ENCODE measurements around the gene SRCIN1. TPM values are rescaled to one million over a fixed set of nuclear protein-coding genes. Genes with fewer than 3 reads are reported as not detected.

Gene SRCIN1
- total RNA-seq, 4 donors from 2014 or later = 1.8 to 8.8 (median 5.2) TPM

- no peak for TF ChIP-seq EP300 (IDR thresholded peaks at IDR 0.05; ENCODE audit: low read depth)
- TF ChIP-seq CTCF (IDR thresholded peaks at IDR 0.05) = no peak
- no peak for TF ChIP-seq POLR2AphosphoS5 (IDR thresholded peaks at IDR 0.05)
- no peak for TF ChIP-seq POLR2A (IDR thresholded peaks at IDR 0.05)
These were observed 42.1 kb downstream of the SRCIN1 start for GRCh38 chr17:38563362-38564253.

GRCh38 chr17:38562903-38563302 lies 42.8 kb downstream of the SRCIN1 start:
- no peak overlapping the region for H3K4me3 ChIP-seq
- 37% methylated on average over 14 of the region's 16 CpGs; no CpG with 5 or more reads in 1 of the 2 donors for WGBS, 2 donors (ENCODE audit: low coverage in 1 of 2)
- no peak overlapping the region for H3K27ac ChIP-seq
- no peaks in the 10 kb centered on the region for H3K9me3 ChIP-seq
- TF ChIP-seq EP300 (IDR thresholded peaks at IDR 0.05; ENCODE audit: low read depth) (no peak), CTCF (IDR thresholded peaks at IDR 0.05) (no peak), POLR2A (IDR thresholded peaks at IDR 0.05) (no peak), POLR2AphosphoS5 (IDR thresholded peaks at IDR 0.05) (no peak)
- no peaks in the 10 kb centered on the region for H3K36me3 ChIP-seq
- in situ Hi-C loops (cut with MboI; ENCODE audit: low pct_ligation_motif_present in 1 of 4, low pct_unique_long_range_greater_than_20kb in 1 of 4, low sequenced_read_pairs in 3 of 4) = loop anchor here in 2 of 4 donors (10.0 to 25.0 kb wide), 2 partner anchors 92 to 99 kb away; partner anchors contain the start of gene EPOP (in 1 of the 2)
- H3K27me3 ChIP-seq = peaks cover 80% of the 10 kb centered on the region
- DNase-seq = no peak
- H3K4me1 ChIP-seq = peaks cover 5 to 23% (median 20%) of the 10 kb centered on the region in 4 donors
- intact Hi-C loops (cut with DNase I; ENCODE audit: low total_unique reads) = loop anchor here (5.0 kb wide), 1 partner anchor 84 kb away; no protein-coding TSS in a partner anchor

More at GRCh38 chr17:38563362-38564253, 42.1 kb downstream of the SRCIN1 start:
- H3K4me3 ChIP-seq = no peak overlapping the region
- no peak for DNase-seq
- intact Hi-C loops (cut with DNase I; ENCODE audit: low total_unique reads) = loop anchor here (5.0 kb wide), 1 partner anchor 84 kb away; no protein-coding TSS in a partner anchor
- 33 to 54% methylated on average over 5 to 38 of the region's 50 CpGs for WGBS, 2 donors (ENCODE audit: low coverage in 1 of 2)
- no peak overlapping the region for H3K27ac ChIP-seq
- no peaks in the 10 kb centered on the region for H3K36me3 ChIP-seq
- no peaks in the 10 kb centered on the region for H3K9me3 ChIP-seq
- H3K27me3 ChIP-seq = peaks cover 87% of the 10 kb centered on the region
- in situ Hi-C loops (cut with MboI; ENCODE audit: low pct_ligation_motif_present in 1 of 4, low pct_unique_long_range_greater_than_20kb in 1 of 4, low sequenced_read_pairs in 3 of 4) = loop anchor here in 2 of 4 donors (10.0 to 25.0 kb wide), 2 partner anchors 91 to 99 kb away; partner anchors contain the start of gene EPOP (in 1 of the 2)
- peaks cover 5 to 16% (median 14%) of the 10 kb centered on the region in 4 donors for H3K4me1 ChIP-seq

- no peak overlapping the region for H3K27ac ChIP-seq
- H3K4me3 ChIP-seq = no peak overlapping the region
- no peaks in the 10 kb centered on the region for H3K36me3 ChIP-seq
- intact Hi-C loops (cut with DNase I; ENCODE audit: low total_unique reads) = loop anchor here (5.0 kb wide), 1 partner anchor 85 kb away; no protein-coding TSS in a partner anchor
- no peak for DNase-seq
- H3K27me3 ChIP-seq = peaks cover 75% of the 10 kb centered on the region
- no peaks in the 10 kb centered on the region for H3K9me3 ChIP-seq
- 64% methylated on average over 7 of the region's 23 CpGs; no CpG with 5 or more reads in 1 of the 2 donors for WGBS, 2 donors (ENCODE audit: low coverage in 1 of 2)
- H3K4me1 ChIP-seq = peaks cover 9 to 29% (median 27%) of the 10 kb centered on the region in 4 donors
- in situ Hi-C loops (cut with MboI; ENCODE audit: low pct_ligation_motif_present in 1 of 4, low pct_unique_long_range_greater_than_20kb in 1 of 4, low sequenced_read_pairs in 3 of 4) = loop anchor here in 2 of 4 donors (10.0 to 25.0 kb wide), 2 partner anchors 93 to 100 kb away; partner anchors contain the start of gene EPOP (in 1 of the 2)
- no peak for TF ChIP-seq POLR2A (IDR thresholded peaks at IDR 0.05)
These were observed 43.6 kb downstream of the SRCIN1 start for GRCh38 chr17:38562215-38562569.

GRCh38 chr17:38561416-38562214 lies 44.1 kb downstream of the SRCIN1 start:
- Histone ChIP-seq H3K4me3 (no peak overlapping the region), H3K27me3 (peaks cover 69% of the 10 kb centered on the region), H3K4me1 (peaks cover 9 to 30% (median 28%) of the 10 kb centered on the region in 4 donors), H3K27ac (no peak overlapping the region), H3K36me3 (no peaks in the 10 kb centered on the region), H3K9me3 (no peaks in the 10 kb centered on the region)
- WGBS, 2 donors (ENCODE audit: low coverage in 1 of 2) = 58% methylated on average over 57 of the region's 105 CpGs; no CpG with 5 or more reads in 1 of the 2 donors
- no peak for DNase-seq
- TF ChIP-seq EP300 (IDR thresholded peaks at IDR 0.05; ENCODE audit: low read depth) (no peak), POLR2A (IDR thresholded peaks at IDR 0.05) (no peak), POLR2AphosphoS5 (IDR thresholded peaks at IDR 0.05) (no peak), CTCF (IDR thresholded peaks at IDR 0.05) (no peak)
- in situ Hi-C loops (cut with MboI; ENCODE audit: low pct_ligation_motif_present in 1 of 4, low pct_unique_long_range_greater_than_20kb in 1 of 4, low sequenced_read_pairs in 3 of 4) = loop anchor here in 2 of 4 donors (10.0 to 25.0 kb wide), 2 partner anchors 93 to 101 kb away; partner anchors contain the start of gene EPOP (in 1 of the 2)
- intact Hi-C loops (cut with DNase I; ENCODE audit: low total_unique reads) = loop anchor here (5.0 kb wide), 1 partner anchor 86 kb away; no protein-coding TSS in a partner anchor
